Renal pelvis (tissue), 12 donors: ENCODE data around the gene SPNS3. TPM values are rescaled to one million over a fixed set of nuclear protein-coding genes. Genes with fewer than 3 reads are reported as not detected.

ENCODE experiments used
- DNase-seq: peaks from one replicate; pipeline ENCODE4 v3.0.0-alpha.2; 2013
- long read RNA-seq, 16 experiments: transcript quantifications; one replicate each; lab custom pipeline, GENCODE V29; 2026
- polyA plus RNA-seq, 3 donors: library from polyadenylated mRNA; unstranded; fragments of 120-200 nt; gene quantifications; one replicate each; pipeline ENCODE4 v1.2.1, GENCODE V29; 2013; ENCODE audit not compliant: insufficient read length in 3 of 3

Gene SPNS3, protein sequence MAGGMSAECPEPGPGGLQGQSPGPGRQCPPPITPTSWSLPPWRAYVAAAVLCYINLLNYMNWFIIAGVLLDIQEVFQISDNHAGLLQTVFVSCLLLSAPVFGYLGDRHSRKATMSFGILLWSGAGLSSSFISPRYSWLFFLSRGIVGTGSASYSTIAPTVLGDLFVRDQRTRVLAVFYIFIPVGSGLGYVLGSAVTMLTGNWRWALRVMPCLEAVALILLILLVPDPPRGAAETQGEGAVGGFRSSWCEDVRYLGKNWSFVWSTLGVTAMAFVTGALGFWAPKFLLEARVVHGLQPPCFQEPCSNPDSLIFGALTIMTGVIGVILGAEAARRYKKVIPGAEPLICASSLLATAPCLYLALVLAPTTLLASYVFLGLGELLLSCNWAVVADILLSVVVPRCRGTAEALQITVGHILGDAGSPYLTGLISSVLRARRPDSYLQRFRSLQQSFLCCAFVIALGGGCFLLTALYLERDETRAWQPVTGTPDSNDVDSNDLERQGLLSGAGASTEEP
- polyA plus RNA-seq: 1 to 10 TPM; 2.5 to 4.1 (median 3.8) TPM
- long read RNA-seq, donor 1: 0 reads
- long read RNA-seq, donor 2: 0 reads
- long read RNA-seq, donor 3: 0 reads
- long read RNA-seq, donor 4: 0 reads
- long read RNA-seq, donor 5: 0 reads
- long read RNA-seq, donor 6: 0 reads
- long read RNA-seq, donor 7: 0 reads
- long read RNA-seq, donor 8: 0 reads
- long read RNA-seq, donor 9: 0 reads
- long read RNA-seq, donor 10: 0 reads
- long read RNA-seq, donor 11, partial matches to known transcripts: 0 of 1 reads
- long read RNA-seq, donor 11, other reads (novel, unspliced or antisense): 0 of 1 reads
- long read RNA-seq, donor 12: 0 reads
- long read RNA-seq, donor 13: 0 reads
- long read RNA-seq, donor 14: 0 reads
- long read RNA-seq, donor 15: 0 reads
- long read RNA-seq, donor 16: 0 reads

DNA sequence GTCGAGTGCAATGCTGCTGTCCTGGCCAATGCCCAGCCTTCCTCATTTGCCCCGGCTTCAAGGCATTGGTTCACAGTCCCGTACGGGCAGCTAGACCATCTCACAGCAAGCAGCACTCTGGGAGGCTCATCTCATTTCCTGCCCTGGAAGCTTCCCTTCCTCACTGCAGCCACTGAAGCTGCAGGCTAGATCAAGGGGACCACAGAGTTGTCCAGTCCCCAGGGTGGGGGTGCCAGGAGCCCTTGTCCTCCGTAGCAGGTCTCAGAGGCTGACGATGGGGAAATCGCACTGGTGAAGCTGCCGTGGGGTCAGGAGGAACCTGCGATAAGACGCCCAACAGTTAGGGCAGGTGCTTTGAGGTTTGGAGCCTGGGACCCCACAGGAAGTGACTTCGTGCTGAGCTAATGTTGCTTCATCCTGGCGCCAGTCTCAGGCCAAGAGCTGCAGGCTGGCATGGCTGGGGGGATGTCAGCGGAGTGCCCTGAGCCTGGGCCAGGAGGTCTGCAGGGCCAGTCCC, at the start of gene SPNS3:
SPNS3 (plus strand) TSS at position 426 of the 517 bp plus-strand sequence; CDS start at position 454, 28 bp downstream.
- no peak for DNase-seq

GRCh38 chr17:4386406-4386805, 47.3 kb upstream of the SPNS3 start:
- no peak for DNase-seq

DNA sequence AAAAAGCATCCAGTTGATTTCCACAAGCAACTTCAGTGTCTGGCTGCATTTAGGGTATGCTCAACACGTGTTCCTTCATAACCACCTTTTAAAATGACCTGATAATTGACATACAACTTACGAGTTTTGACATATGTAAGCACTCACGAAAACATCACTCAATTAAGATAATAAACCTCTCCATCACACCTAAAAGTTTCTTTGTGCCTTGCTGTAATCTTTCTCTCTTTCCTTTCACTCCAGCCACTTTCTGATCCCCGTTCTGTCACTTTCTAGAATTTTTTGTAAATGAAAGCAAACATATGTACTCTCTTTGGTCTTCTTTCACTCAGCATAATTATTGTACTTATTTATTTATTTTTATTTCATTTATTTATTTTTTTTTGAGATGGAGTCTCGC, 46.6 kb upstream of the SPNS3 start:
- no peak for DNase-seq

GRCh38 chr17:4389079-4389478, 44.7 kb upstream of the SPNS3 start:
- DNase-seq: no peak

DNA sequence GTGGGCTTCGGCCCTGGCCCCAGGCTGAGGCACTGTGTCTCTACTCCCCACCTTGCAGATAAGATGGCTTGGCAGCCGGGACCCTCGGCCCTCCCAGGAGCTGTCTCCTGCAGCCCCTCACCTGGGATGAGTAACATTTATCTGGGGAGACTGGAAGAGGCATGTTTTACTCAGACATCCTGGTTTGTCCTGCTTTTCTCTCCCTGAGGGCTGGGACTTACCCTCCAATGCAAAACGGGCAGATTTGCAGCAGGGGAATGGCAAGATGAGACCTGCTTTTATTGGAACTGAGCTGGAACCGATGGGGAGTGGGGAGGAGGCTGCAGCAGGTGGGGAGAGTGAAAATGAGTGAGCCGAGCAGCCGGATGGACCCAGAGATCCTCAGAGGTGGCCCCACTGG, 39.9 kb upstream of the SPNS3 start:
- no peak for DNase-seq

GRCh38 chr17:4394208-4395110, 39.3 kb upstream of the SPNS3 start:
- no peak for DNase-seq

DNA sequence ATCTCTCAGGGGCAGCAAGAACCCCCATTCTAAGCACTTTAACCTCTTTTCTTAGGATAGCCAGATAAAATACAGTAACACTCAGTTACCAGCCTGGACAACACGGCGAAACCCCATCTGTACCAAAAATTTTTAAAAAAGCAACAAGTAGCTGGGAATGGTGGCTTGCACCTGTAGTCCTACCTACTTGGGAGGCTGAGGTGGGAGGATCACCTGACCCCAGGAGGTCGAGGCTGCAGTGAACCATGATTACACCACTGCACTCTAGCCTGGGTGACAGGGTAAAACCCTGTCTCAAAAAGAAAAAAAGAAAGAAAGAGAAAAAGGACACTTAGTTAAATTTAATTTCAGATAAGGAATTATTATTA, 38.6 kb upstream of the SPNS3 start:
- no peak for DNase-seq

DNA sequence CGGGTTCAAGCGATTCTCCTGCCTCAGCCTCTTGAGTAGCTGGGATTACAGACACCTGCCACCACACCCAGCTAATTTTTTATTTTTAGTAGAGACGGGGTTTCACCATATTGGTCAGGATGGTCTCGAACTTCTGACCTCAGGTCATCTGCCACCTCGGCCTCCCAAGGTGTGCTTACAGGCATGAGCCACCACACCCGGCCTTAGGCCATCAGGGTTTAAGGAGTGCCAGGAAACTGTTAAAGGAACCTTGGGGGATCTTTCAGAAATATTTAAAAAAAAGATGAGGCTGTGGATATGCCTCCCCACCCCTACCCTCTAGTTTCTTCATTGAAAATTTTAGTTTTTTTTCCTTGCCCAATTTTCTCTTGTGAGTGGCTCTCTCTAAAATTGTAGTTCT, 35.9 kb upstream of the SPNS3 start:
- DNase-seq: no peak

- no peak for DNase-seq
These were observed 28.6 kb upstream of the SPNS3 start for GRCh38 chr17:4405038-4405669.

- DNase-seq: no peak
These were observed 28.0 kb upstream of the SPNS3 start for GRCh38 chr17:4405699-4406098.

DNA sequence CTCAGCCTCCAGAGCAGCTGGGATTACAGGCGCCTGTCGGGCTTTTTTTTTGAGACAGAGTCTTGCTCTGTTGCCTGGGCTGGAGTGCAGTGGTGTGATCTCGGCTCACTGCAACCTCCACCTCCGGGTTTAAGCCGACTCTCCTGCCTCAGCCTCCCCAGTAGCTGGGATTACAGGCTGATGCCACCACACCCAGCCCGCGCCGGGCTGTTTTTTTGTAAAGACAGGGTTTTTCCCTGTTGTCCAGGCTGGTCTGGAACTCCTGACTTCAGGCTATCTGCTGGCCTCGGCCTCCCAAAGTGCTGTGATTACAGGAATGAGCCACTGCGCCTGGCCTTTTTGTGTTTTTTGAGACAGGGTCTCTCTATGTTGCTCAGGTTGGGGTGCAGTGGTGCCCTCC, 27.4 kb upstream of the SPNS3 start:
- no peak for DNase-seq

GRCh38 chr17:4407216-4407615, 26.5 kb upstream of the SPNS3 start:
- DNase-seq: no peak

DNA sequence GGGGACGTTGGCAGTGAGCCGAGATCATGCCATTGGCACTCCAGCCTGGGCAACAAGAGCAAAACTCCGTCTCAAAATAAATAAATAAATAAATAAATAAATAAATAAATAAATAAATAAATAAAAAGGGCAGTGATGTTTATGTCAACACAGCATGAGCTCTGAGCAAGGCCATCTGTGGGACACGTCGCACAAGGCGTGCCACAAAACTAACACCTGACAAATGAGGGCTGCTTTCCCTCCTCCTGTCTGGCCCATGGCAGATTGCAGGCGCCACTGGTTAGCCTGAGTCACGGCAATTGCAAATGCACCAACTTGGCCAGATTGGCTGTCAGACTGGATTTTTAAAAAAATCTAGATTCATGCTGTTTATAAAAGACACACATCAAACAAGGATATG, 25.9 kb upstream of the SPNS3 start:
- DNase-seq: no peak

DNA sequence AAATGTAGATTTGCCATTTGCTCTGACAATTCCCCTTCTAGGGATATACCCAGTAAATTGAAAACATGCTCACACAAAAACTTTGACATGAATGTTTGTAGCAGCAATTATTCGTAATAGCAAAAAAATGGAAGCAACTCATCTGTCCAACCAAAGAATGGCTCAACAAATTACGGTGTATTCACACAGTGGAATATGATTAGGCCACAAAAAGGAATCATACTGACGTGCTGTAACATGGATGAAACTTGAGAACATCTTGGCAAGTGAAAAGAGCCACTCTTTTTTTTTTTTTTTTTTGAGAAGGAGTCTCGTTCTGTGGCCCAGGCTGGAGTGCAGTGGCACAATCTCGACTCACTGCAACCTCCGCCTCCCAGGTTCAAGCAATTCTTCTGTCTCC, 24.1 kb upstream of the SPNS3 start:
- DNase-seq: no peak

GRCh38 chr17:4411201-4411600, 22.5 kb upstream of the SPNS3 start:
- DNase-seq: no peak

DNA sequence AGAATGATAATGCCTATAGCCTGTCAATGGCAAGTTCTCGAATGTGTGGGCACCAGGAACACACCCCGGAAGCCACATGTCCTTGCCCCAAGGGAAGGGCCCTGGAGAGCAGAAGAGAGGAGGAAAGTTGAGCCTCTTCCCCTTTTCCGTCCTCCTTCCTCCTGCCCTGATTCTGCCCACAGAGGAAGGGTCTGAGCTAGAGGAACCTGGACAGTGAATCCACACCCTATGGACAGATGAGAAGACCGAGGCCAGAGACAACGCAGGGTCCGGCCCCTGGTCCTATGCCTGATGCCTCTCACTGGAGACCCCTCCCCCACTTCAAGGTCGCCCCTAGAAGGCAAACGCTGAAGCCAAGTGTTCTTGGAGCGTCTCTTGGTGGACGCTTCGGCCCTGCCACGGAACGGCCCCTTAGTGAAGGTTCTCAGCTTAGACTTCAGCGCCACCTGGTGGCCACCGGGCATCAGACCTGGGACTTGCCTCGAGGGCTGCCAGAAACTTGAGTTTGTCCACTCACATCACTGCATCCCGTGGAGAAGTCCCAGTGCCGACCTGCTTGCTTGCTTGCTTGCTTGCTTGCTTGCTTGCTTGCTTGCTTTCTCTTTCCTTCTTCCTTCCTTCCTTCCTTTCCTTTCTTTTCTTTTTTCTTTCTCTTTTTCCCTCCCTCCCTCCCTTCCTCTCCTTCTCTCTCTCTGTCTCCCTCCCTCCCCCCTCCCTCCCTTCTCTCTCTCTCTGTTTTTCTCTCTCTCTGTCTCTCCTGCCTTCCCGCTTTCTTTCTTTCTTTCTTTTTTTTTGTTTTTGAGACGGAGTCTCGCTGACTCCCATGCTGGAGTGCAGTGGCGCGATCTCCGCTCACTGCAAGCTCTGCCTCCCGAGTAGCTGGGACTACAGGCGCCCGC, 20.6 kb upstream of the SPNS3 start:
- DNase-seq: peak; percentile 90

- DNase-seq: no peak
These were observed 16.5 kb upstream of the SPNS3 start for GRCh38 chr17:4417129-4417667.

DNA sequence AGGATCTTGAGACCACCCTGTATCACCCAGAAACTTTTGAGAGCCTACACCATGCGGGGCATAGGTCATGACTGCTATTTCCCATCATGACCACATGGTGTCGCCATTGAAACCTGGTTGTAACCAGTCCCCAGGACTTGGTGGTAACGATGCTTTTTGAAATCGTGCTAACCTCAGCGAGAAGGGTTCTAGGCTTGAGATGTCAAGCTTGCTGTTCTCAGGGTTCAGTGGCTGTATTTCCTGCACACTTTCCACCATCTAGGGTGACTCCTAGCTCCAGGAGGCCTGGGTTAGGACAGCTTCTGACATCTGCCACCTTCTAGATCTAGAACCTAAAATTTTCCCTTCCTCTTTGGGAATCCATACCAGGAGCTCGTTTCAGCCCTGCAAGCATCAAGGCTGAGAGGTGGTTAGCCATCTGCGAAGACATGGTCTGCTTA, 13.0 kb upstream of the SPNS3 start:
- DNase-seq: peak; percentile 72

DNA sequence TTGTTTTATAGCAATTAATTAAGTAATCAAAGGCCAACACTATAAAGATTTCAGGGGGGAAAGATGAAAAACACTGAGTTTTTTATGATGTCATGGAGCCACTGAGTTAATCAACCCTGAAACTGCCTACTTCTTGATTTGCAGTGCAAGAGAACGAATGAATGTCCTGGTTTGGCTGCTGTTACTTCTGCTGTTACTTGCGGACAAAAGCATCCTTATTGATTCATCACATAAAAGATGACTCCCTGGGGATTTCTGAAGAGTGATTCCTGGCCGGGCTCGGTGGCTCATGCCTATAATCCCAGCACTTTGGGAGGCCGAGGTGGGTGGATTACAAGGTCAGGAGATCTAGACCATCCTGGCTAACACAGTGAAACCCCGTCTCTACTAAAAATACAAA, 10.9 kb upstream of the SPNS3 start:
- DNase-seq: no peak

GRCh38 chr17:4425398-4425797, 8.3 kb upstream of the SPNS3 start:
- DNase-seq: no peak
